Measurements from ENCODE around the gene SAP30.

Gene SAP30

GRCh38 chr4:173370477-173371291, at the start of gene SAP30:
TSS of gene SAP30 (plus strand) at chr4:173370954. CDS start at chr4:173371183, 229 bp downstream.
- DNase-seq (ENCODE audit: low read depth) = peak; percentile 96

GRCh38 chr4:173325007-173325736, 45.6 kb upstream of the SAP30 start:
- DNase-seq (ENCODE audit: low read depth) = no peak

- no peak for DNase-seq (ENCODE audit: low read depth)
These were observed 42.4 kb upstream of the SAP30 start for GRCh38 chr4:173328236-173328901.

GRCh38 chr4:173330590-173330989, 40.2 kb upstream of the SAP30 start:
- DNase-seq (ENCODE audit: low read depth) = no peak

- DNase-seq (ENCODE audit: low read depth) = no peak
These were observed 38.7 kb upstream of the SAP30 start for GRCh38 chr4:173332021-173332487.

GRCh38 chr4:173332963-173333657, 37.6 kb upstream of the SAP30 start:
- DNase-seq (ENCODE audit: low read depth) = no peak

GRCh38 chr4:173333658-173334084, 37.1 kb upstream of the SAP30 start:
- no peak for DNase-seq (ENCODE audit: low read depth)

- peak; percentile 100 for DNase-seq (ENCODE audit: low read depth)
These were observed 36.5 kb upstream of the SAP30 start, which contains the start of gene HMGB2 for GRCh38 chr4:173334085-173334890. TSS of gene HMGB2 (minus strand) at chr4:173334358. CDS start at chr4:173333649, 709 bp downstream.

GRCh38 chr4:173334891-173335752, 35.6 kb upstream of the SAP30 start:
- DNase-seq (ENCODE audit: low read depth) = peak; percentile 58

- DNase-seq (ENCODE audit: low read depth) = no peak
These were observed 33.3 kb upstream of the SAP30 start for GRCh38 chr4:173337463-173337862.

- no peak for DNase-seq (ENCODE audit: low read depth)
These were observed 26.8 kb upstream of the SAP30 start for GRCh38 chr4:173343832-173344397.

- DNase-seq (ENCODE audit: low read depth) = no peak
These were observed 25.1 kb upstream of the SAP30 start for GRCh38 chr4:173345648-173346047.

- DNase-seq (ENCODE audit: low read depth) = peak; percentile 46
These were observed 24.7 kb upstream of the SAP30 start for GRCh38 chr4:173346074-173346473.

- no peak for DNase-seq (ENCODE audit: low read depth)
These were observed 23.3 kb upstream of the SAP30 start for GRCh38 chr4:173347467-173347866.

- no peak for DNase-seq (ENCODE audit: low read depth)
These were observed 12.8 kb upstream of the SAP30 start for GRCh38 chr4:173357939-173358338.

- no peak for DNase-seq (ENCODE audit: low read depth)
These were observed 10.1 kb upstream of the SAP30 start for GRCh38 chr4:173360587-173361221.

GRCh38 chr4:173362666-173363065, 8.1 kb upstream of the SAP30 start:
- no peak for DNase-seq (ENCODE audit: low read depth)

GRCh38 chr4:173365359-173365996, 5.3 kb upstream of the SAP30 start:
- no peak for DNase-seq (ENCODE audit: low read depth)

- DNase-seq (ENCODE audit: low read depth) = no peak
These were observed 3.5 kb upstream of the SAP30 start for GRCh38 chr4:173367285-173367684.

Data from GM04504 (cell line).